ENCODE results near the gene ZNF468. TPM values are rescaled to one million over a fixed set of nuclear protein-coding genes. Genes with fewer than 3 reads are reported as not detected.

The ZNF468 gene
- polyA plus RNA-seq, 1 donor (not counting 4 experiments of a cell fraction or from before 2014, with no cell fraction given), result 18.0 TPM

- DNase-seq (ENCODE audit: low read depth, low spot score) (no peak), FAIRE-seq (no peak)
- Histone ChIP-seq H2AFZ (ENCODE audit: control insufficient read depth, low read length) (peak overlapping the region; percentile 86), H3K9ac (ENCODE audit: control insufficient read depth, extremely low read depth, insufficient read depth, low read length) (no peak overlapping the region), H3K9me1 (ENCODE audit: control insufficient read depth, extremely low read depth, insufficient read depth, low read length) (no peaks in the 10 kb centered on the region), H3K4me3 (ENCODE audit: control insufficient read depth in 2 of 3, extremely low read depth in 1 of 3, insufficient read depth in 2 of 3, low read depth in 1 of 3, low read length in 3 of 3) (peak overlapping the region in 1 of 3 experiments; percentile 91), H3K36me3 (ENCODE audit: control insufficient read depth in 2 of 2, extremely low read depth in 1 of 2, insufficient read depth in 2 of 2, low read length in 2 of 2) (peaks cover 0 to 6% of the 10 kb centered on the region in 2 experiments), H3K27me3 (ENCODE audit: control insufficient read depth, extremely low read depth, insufficient read depth, low read length) (no peaks in the 10 kb centered on the region), H4K20me1 (ENCODE audit: control insufficient read depth, extremely low read depth, insufficient read depth, low read length) (no peaks in the 10 kb centered on the region), H3K27ac (ENCODE audit: control insufficient read depth, insufficient read depth, low read length) (no peak overlapping the region), H3K4me2 (ENCODE audit: control insufficient read depth, extremely low read depth, insufficient read depth, low read depth, low read length) (peak overlapping the region; percentile 82), H3K4me1 (ENCODE audit: control insufficient read depth, extremely low read depth, insufficient read depth, low read length) (peaks cover 4% of the 10 kb centered on the region), H3K79me2 (ENCODE audit: control insufficient read depth, insufficient read depth, low read length) (peaks cover 21% of the 10 kb centered on the region), H3K9me3 (ENCODE audit: control insufficient read depth, low read depth, low read length) (peaks cover 3% of the 10 kb centered on the region)
- dilution Hi-C loops (cut with MboI; ENCODE audit: extremely low pct_ligation_motif_present, low sequenced_read_pairs), result no loop called here
- TF ChIP-seq EZH2 (IDR thresholded peaks at IDR 0.05; ENCODE audit: low read length), result no peak
These were observed 40.7 kb upstream of the ZNF468 start for GRCh38 chr19:52898101-52898500.

DNA sequence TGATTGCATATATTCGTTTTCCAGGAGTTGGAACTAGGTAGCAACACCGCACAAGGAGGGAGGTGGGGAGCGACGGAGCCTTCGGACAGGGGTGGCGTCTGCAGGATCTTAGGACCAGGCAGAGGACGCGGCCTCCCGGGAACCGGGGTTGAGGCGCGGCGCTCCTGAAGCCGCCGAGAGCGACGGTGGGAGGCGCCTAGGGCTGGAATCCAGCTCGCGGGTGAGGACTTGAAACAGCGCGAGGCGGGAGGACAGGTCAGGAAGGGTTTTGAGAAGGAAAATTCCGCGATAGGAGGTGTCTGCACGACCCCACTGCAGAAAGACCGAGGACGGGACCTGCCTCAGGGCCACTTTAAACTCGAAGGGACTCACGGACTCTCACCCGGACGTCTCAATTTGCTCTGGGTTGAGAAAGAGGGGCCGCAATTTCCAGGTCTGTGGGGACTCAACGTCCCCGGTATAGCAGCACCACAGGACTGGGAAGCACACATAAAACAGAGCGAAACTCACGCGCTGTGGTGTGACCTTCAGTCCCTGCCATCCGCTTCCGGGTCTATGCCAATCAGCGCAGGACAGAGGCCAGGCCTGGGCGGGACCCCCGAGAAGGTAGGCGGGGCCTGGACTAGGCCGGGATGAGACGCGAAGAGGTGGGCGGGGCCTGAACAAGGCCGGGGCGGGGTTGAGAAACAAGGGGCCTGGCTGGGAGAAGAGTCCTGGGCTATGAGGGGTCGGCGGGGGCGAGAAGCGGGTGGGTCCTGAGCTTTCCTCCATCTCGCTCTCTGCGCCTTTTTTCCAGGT is 39.9 kb upstream of the ZNF468 start, which contains the start of gene ZNF320:
Gene ZNF320 (minus strand): TSS at position 498 of the 798 bp plus-strand sequence. CDS start 7,380 bp downstream, outside the sequence.
- Histone ChIP-seq H3K27me3 (ENCODE audit: control insufficient read depth, extremely low read depth, insufficient read depth, low read length) (no peaks in the 10 kb centered on the region), H4K20me1 (ENCODE audit: control insufficient read depth, extremely low read depth, insufficient read depth, low read length) (no peaks in the 10 kb centered on the region), H3K9me3 (ENCODE audit: control insufficient read depth, low read depth, low read length) (peaks cover 3% of the 10 kb centered on the region), H3K27ac (ENCODE audit: control insufficient read depth, insufficient read depth, low read length) (peak within 1 kb of the TSS; percentile 91), H2AFZ (ENCODE audit: control insufficient read depth, low read length) (peak within 1 kb of the TSS; percentile 96), H3K4me2 (ENCODE audit: control insufficient read depth, extremely low read depth, insufficient read depth, low read depth, low read length) (peak within 1 kb of the TSS; percentile 82), H3K79me2 (ENCODE audit: control insufficient read depth, insufficient read depth, low read length) (peaks cover 21% of the 10 kb centered on the region), H3K9me1 (ENCODE audit: control insufficient read depth, extremely low read depth, insufficient read depth, low read length) (no peaks in the 10 kb centered on the region), H3K9ac (ENCODE audit: control insufficient read depth, extremely low read depth, insufficient read depth, low read length) (peak within 1 kb of the TSS; percentile 91), H3K36me3 (ENCODE audit: control insufficient read depth in 2 of 2, extremely low read depth in 1 of 2, insufficient read depth in 2 of 2, low read length in 2 of 2) (peaks cover 0 to 6% of the 10 kb centered on the region in 2 experiments), H3K4me3 (ENCODE audit: control insufficient read depth in 2 of 3, extremely low read depth in 1 of 3, insufficient read depth in 2 of 3, low read depth in 1 of 3, low read length in 3 of 3) (peak within 1 kb of the TSS; percentile 61 to 95 (median 91)), H3K4me1 (ENCODE audit: control insufficient read depth, extremely low read depth, insufficient read depth, low read length) (peaks cover 4% of the 10 kb centered on the region)
- TF ChIP-seq CTCF (optimal IDR thresholded peaks at IDR 0.05 in 1 of 3, IDR thresholded peaks at IDR 0.05 in 1 of 3, conservative IDR thresholded peaks at IDR 0.05 in 1 of 3; ENCODE audit: extremely low read depth in 1 of 3, insufficient read depth in 2 of 3, low read length in 3 of 3) (no peak), EZH2 (IDR thresholded peaks at IDR 0.05; ENCODE audit: low read length) (no peak)
- dilution Hi-C loops (cut with MboI; ENCODE audit: extremely low pct_ligation_motif_present, low sequenced_read_pairs), result no loop called here
- DNase-seq (ENCODE audit: low read depth, low spot score) (peak; percentile 46), FAIRE-seq (peak; percentile 64)

Data from keratinocyte (primary cell).